Stimulated activated CD8-positive, alpha-beta memory T cell treated with anti-CD3 and anti-CD28 coated beads, Interleukin-4, amount 100 ng/mL, for 48 hours (primary cell): ENCODE measurements around the gene BROX.
A peak's percentile ranks its signal among the peaks of the same experiment; 100 is the strongest.
"Not testable (repeated sequence)": the region's sequence is repeated elsewhere in the genome, so short reads cannot be mapped to it uniquely, and the experiment has no call there.

Experiments
- DNase-seq: peaks from one replicate; pipeline ENCODE4 v3.0.0-alpha.2; 2020

Gene BROX, protein sequence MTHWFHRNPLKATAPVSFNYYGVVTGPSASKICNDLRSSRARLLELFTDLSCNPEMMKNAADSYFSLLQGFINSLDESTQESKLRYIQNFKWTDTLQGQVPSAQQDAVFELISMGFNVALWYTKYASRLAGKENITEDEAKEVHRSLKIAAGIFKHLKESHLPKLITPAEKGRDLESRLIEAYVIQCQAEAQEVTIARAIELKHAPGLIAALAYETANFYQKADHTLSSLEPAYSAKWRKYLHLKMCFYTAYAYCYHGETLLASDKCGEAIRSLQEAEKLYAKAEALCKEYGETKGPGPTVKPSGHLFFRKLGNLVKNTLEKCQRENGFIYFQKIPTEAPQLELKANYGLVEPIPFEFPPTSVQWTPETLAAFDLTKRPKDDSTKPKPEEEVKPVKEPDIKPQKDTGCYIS

DNA sequence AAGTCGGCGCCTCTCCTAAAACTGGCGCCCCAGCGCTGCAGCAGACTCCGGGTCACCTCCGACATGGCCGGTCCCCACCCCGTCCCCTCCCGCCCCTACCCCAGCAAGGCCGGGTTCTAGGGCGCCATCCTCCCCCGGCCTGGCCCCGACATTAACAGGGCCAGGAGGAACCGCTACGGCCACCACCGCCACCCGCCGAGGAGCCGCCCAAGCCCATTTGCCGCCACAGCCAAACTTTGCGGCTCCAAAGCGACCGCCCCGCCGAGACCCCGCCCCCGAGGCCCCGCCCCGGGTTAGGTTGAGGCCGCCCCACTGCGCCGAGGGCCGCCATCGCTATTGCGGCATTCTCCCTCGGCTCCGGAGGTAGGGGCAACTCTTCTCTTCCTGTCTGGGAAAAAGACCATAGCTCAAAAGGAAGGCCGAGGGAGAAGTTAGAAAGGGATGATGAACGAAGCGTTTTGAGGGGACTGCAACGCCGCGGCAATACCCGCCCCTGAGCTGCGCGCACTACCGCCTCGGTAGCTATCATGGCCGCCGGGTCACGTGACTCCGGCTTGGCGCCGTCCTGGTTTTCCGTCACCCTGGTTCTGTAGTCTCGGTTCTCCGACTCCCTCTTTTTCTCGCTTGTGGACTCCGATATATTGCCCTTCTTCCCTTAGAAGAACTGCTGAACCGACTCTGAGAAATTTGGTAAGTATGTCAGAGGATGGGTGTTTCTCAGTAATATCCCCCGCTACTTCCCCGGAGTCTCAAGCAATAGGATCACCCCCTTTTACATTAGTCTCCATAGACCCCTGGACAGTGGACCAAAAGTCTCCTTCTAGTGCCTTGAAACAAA lies at the start of gene BROX, which contains the start of gene AIDA:
TSS of gene BROX (plus strand) at position 312 of the 838 bp plus-strand sequence. CDS start 3,136 bp downstream, outside the sequence.
TSS of gene AIDA (minus strand) at position 239 of the 838 bp plus-strand sequence. CDS start at position 65, 174 bp downstream.
- DNase-seq, result peak; percentile 98

DNA sequence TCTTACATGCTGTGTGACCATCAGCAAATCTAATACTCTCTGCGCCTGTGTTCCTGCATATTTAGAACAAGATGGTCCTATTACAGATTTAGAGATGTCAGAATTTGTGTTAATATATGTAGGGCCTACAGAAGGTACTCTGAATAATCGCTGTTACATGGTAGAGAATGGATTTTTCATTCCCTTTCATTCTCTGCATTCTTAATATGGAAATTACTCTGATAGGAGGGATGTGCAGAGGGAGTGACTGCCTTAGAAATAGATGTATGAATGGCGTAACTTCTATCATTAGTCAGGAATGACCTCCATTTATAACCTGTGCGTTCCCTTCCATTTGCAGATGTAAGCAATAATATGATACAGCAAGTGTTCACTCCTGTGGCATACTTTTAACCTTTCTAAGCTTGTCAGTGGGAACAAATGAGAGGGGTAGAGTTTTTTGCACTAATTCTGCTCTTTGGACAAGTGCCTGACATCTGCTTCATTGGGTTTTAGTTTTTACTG lies 48.9 kb upstream of the BROX start:
- no peak for DNase-seq

DNA sequence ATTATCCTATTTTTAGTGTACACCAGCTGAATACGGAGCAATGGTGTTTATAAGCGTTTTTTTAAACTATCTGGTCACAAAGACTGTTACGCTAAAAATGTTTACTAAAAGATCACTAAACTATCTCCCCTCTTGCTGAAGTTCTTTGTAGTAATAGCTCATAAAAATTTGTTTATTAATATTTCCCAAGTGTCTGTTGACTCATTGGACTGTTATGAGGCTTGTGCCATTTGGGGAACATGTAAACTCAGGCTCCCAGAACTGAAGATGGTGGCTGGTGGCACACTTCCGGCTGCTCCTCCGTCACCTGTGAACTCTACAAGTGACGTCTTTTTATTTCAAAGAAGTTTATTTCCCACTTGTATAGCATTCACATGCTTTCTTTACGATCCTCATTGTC lies 46.4 kb upstream of the BROX start:
- no peak for DNase-seq

DNA sequence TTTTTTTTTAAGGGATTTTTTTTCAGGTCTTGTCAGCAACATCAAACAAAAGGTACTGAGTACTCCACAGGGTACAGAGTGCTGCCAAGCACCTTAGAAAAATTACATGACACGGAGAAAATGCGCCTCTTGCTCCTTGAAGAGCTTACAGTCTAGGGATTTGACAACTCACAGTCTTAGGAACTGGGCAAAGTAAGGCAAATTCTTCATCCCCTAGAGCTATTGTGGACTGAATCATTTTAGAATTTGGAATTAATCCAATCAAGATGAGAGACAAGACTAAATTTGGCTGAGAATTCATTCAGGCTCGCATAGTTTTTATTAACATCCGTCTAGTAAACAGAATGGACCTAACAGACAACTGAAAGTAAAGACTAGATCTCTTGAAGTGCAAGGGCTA lies 44.2 kb upstream of the BROX start:
- DNase-seq, result not testable (repeated sequence)

DNA sequence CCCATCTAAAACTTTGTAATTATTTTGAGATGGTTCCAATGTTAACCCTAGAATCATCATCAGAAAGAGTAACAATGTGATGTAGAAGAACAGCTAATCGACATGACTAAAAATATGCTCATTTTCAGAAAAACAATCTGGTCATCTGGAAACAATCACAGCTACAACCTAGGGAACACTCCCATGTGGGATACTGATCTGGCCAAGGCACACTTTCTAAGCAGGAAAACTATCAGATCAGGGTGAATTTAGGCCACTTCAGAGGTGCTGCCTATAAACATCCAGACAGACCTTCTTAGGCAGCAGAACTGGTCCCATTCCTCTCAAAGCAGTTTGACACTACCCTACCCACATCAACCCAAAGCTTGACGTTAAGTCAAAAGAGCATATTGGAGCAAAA lies 43.3 kb upstream of the BROX start:
- not testable (repeated sequence) for DNase-seq

DNA sequence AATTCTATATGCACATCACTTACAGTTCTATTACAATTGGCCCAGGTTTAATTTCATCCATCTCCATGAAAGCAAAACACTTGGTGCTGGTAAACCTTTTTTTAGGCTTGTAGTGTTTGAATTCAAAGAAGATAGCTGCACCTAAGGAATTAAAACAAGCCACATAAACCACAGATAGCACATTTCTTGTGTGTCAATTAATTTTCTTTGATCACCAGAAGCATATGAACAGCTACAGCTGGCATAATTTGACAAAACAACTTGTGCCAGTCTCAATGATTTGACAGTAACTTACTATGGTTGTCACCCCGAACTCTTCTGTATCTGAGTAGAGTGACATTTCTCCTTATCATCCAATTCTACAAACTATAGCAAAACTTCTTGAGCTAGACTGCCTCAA lies 42.3 kb upstream of the BROX start:
- no peak for DNase-seq

DNA sequence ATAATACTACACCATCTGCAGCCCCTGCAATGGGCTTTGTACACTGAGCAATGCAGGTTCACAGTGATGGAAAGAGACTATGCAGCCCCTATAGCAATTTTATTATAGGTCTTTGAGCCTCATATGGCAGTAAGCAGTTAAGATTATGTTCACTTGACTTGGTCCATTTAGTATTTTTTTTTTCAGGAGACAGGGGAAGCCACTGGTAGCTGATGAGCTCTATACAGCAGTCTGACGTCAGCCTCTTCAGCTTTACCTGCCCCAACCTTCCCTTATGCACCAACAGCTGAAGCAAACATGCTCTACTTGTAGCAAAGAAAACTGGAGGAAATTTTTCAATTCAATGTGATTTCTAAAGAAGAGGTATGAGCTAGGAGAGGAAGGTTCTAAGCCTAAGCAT lies 32.3 kb upstream of the BROX start:
- no peak for DNase-seq

DNA sequence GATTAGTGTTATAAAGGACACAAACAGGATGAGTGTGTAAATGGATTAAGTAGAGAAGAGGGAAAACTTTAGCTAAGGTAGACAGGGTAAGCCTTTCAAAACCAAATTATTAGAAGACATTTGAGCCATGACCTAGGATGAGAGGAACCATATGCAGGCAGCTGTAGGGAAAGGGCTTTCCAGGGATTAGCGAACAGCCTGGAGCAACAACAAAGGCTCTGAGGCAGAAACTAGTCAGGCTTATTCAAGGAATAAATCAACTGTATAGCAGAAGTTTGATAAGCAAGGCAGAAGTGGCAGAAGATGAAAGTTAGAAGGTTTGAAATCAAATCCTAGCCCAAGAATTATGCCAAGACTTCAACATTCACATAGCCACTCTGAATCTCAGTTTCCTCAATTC lies 21.3 kb upstream of the BROX start:
- no peak for DNase-seq

DNA sequence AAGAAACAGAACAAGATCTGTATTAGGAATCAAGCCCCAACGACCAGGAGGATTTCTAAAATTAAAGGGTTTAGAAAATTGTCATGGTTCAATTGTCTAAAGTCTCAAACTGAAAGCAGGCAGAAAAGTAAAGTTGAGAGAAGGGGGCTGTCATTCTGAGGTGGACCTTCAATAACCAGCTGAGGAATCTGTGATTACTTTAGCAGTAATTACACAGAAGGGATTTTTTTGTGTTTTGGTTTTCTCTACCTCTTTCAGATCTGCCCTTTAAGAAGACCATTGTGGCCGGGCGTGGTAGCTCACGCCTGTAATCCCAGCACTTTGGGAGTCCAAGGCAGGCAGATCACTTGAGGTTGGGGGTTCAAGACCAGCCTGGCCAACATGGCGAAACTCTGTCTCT lies 17.4 kb upstream of the BROX start:
- DNase-seq, result no peak

DNA sequence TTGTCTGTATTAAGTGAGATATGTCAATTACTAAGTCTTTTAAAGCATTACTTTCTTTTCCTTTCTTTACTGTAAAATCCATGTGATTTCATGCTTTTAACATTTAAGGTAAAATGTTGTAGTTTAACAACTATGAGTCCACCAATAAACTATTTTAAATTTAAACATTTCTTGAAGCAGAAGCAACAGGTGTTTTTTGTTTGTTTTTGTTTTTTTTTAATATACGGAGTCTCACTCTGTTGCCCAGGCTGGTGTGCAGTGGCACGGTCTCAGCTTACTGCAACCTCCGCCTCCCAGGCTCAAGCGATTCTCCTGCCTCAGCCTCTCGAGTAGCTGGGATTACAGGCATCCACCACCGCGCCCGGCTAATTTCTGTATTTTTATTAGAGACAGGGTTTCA lies 15.6 kb upstream of the BROX start:
- DNase-seq, result no peak

DNA sequence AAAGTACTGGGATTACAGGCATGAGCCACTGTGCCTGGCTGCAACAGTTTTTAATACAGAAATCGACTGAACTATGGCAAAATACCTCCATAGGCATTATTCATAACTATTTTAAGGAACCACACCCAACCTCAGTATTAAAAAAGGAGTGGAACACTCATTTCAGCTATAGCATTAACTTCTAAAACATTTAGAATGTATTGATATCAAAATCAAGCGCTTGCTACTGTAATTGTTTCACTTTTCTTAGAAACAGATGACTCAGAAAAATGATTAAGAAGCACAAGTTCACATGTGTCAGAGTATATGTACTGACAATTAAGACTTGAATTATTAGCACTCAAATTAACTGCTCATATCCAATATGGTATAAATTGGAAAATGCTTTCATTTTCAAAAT lies 15.2 kb upstream of the BROX start:
- DNase-seq, result no peak

DNA sequence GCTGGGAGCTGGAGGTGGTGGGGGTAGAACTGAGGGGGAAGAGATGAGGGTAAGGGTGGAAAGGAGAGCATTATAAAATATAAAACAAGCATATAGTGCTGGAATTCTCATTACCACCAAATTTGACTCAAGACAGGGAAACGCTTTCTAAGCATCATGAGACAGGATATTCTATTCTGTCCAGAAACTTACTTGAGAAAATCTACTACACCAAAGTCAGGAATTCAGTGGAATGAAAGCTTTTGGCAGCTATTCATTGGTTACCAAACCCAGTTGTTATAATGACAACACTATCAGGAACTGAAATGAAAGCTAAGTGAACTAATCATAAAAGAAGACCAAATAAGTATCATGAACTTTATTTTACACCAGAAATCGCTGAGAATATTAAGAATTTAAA lies 14.5 kb upstream of the BROX start:
- no peak for DNase-seq

DNA sequence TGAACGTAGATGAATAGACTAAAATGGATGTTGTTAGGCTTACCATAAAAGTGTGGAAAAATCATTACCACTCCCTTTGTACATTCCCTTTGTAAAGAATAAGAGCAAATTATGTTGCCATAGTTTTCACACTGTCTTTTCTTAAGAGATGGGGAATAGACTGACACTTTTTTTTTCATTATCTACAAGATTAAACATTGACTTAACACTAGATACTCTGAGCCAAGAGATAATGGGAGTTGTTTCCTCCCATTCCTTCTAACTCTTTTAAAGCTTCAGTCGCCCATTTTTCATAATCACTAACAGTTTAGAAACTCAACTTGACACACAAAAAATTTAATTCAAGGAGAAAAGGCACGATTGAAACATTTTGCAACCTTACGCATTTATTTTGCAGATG lies 10.2 kb upstream of the BROX start:
- DNase-seq, result no peak

DNA sequence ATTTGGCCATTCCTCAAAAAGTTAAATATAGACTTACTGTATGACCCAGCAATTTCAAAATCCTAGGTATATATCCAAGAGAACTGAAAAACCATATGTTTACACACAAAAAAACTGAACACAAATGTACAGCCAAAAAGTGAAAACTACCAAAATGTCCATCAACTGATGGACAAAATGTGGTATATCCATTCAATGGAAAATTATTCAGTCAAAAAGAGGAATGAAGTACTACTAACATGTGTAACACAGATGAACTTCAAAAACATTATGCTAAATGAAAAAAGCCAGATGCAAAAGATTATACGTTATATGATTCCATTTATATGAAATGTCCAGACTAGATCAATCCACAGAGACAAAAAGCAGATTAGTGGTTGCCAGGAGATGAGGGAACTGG lies 8.1 kb upstream of the BROX start:
- no peak for DNase-seq

DNA sequence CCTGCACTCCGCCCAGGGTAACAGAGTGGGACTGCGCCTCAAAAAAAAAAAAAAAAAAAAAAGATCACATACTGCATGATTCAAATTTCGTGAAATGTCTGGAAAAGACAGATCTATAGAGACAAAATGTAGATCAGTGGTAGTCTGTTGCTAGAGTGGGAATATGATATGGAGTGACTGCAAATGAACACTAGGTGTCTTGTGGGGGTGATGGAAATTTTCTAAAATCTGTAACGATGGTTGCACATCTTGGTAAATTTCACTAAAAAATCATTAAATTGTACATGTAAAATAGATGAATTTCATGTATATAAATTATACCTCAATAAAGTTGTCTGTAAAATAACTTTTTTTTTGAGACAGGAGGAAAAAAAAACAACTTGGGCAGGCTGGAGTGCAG lies 5.5 kb upstream of the BROX start:
- DNase-seq, result no peak

DNA sequence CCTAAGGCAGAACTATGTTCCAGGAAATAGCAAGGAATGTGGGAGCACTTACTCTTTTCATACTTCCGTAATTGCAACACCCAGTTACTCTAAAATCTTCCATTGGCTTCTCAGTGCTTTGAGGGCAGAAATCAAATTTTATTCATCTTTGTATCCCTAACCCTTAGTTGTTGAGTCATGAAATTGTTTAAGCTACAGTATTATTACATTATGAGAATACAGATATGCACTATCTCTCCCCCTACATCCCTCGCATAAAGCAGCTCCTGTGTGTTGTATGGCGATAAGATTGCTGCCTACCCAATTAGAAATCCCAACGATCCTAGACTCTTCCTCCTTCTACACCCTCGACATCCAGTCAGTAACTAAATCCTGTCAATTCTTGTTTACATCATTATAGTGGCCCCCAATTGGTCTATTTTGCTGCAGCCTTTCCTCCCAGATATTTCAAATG lies 2.6 kb upstream of the BROX start:
- no peak for DNase-seq

DNA sequence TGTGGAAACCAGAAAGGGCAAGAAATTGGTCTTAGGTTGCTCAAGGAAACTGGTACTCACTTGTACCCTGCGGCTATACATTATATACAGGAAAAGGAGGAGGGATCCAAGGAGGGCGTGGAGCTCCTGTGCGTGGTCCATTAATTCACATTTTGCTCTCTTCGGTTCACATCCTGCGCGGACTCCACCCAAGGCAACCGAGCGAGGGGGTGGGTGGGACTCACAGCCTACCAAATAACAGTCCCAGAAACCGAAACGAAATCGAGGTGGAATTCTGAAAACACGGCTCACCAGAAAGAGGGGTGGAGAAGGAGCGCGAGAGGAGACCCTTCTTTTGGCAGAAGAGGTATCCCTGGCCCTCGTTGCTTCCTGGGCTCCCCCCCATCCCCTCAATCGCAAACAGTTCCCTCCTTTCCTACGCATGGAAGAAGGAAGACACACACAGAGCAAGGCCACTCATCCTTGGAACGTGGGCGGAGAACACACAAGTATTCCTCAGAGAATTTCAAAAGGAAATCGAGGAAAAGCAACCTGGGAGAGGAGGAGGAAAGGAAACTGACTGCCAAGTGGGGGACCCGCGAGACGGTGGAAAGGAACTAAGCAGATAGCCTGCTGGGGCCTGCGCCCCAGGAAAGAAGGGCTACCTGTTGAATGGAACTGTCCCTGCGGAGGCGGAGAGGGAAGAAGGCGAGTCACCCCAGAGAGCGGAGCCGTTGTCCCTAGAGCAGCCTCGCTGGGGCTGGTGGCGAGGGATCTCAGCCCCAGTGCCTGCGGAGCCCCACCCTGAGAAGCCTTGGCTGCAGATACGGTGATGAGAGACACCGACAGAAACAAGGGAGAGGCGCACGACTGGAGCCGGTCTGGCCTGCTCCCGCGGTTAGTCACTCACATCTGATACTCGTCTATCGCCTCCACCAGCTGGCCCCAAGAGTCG lies 778 bp upstream of the BROX start:
- DNase-seq, result peak; percentile 71

DNA sequence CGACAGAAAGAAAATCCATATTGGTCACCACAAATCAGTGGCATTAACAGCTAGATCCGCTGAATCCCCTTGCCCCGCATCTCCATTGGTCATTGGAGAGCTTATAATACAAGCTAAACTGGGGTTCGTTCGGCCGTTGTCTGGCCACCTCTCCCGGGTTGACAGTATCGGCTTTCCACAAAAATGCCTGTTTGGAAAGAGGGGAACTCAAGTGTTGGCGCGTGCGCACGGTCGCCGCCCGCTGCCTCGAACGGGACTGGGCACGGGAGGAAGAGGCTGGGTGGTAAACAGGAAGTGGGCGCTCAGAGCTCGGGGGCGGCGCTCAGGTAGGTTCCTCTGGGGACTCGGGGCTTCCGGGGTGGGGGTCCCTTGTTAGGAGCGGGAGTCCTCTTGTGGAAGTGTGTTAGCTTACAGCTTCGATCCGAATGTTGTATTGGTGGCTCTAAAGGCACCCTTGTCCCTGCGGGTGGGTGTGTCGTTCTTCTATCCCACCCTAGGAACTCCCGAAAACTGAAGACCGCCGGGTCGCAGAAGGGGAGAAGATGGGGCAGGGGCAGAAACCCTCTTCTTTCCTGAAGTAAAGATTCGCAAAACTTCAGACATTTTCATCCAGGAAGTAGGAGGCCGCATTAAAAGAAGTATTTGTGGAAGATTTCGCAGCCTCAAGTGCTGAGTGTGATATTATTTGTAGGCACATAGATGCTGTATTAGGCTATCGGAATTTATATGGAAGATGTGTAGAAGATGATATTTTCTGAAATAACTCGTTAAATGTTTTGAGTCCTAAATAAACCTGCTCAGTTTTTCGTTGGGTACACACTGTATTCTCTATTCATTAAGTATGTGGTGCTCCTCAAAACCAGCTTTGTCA lies 962 bp downstream of the BROX start:
- DNase-seq, result peak; percentile 91

DNA sequence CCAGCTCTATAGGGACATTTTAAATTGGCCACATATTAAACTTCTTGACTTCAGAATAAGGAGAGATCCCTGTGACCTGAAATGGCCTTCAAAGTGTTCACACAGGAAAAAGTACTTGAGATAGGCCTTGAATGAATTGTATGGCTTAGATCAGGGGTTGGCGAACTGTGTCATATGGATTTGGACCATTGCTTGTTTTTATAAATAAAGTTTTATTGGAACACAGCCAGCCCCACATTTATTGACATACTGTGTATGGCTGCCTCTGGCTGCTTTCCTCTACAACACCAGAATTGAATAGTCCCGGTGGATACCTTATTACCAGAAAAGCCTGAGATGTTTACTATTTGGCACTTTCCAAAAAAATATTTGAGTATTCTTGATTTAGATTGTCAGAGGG lies 4.0 kb downstream of the BROX start:
- DNase-seq, result no peak

DNA sequence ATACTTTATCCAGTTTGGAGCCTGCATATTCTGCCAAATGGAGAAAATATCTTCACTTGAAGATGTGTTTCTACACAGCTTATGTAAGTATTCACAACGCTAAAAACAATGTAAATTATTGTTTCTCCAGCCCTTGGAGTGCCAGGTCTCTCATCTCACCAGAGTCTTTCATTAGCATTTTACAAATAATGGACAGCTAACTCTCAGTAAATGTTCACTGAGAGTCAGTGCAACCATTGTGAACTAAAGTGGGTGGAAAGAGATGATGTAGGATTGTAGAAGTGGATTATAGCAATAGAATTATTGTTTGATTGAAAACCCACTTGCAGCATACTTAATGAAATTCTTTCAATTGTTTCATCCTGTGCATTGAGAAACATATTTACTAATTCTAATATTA lies 16.4 kb downstream of the BROX start:
- no peak for DNase-seq

DNA sequence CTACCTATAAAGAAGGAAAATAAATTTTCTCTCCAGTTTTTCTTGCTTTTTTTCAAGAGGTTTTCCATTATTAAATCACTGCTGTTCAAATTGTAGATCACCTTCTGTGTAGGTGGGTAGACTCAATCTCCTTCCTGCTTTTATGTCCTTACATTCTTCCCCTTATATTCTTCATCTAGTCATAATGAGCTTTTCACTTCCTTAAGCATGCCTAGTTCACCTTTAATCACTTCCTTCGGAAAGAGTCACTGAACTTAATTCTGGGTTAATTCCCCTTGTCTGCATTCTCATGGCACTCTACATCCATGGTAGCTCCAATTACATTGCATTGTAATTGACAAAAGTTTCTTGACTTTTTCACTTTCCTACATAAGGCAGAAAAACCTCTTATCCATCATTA lies 18.5 kb downstream of the BROX start:
- no peak for DNase-seq
